Tibial artery (tissue), 4 donors: ENCODE measurements around the gene IL20.

Experiments used
- DNase-seq, 2 donors: peaks; one replicate each; pipeline ENCODE4 v3.0.0-alpha.2; 2019
- H3K27ac ChIP-seq, 2 donors: fragments of 200-600 bp; sonication (generic) in 1 of 2; 1 replicate in 1 of 2; 2 replicates in 1 of 2; pipeline ENCODE4 v1.5.1; 2018 to 2019; ENCODE audit warnings: mild to moderate bottlenecking in 1 of 2
- H3K27me3 ChIP-seq, 2 donors: fragments of 200-600 bp; sonication (generic) in 1 of 2; one replicate each; pipeline versions ENCODE4 v1.5.1 to v1.6.0; 2016 to 2019
- H3K36me3 ChIP-seq, 3 donors: fragments of 200-600 bp; sonication (generic) in 2 of 3; one replicate each; pipeline ENCODE4 v1.5.1; 2016 to 2019; ENCODE audit warnings: mild to moderate bottlenecking in 2 of 3
- H3K4me1 ChIP-seq, 4 donors: fragments of 200-600 bp; sonication (generic) in 2 of 4; 1 replicate in 3 of 4; 2 replicates in 1 of 4; pipeline ENCODE4 v1.5.1; 2016 to 2019
- H3K4me3 ChIP-seq, 2 donors: fragments of 200-600 bp; sonication (generic) in 1 of 2; 1 replicate in 1 of 2; 2 replicates in 1 of 2; pipeline ENCODE4 v1.5.1; 2018 to 2019; ENCODE audit warnings: mild to moderate bottlenecking in 2 of 2
- H3K9me3 ChIP-seq, 3 donors: fragments of 200-600 bp; sonication (generic) in 1 of 3; one replicate each; pipeline ENCODE4 v1.5.1; 2016 to 2019
- intact Hi-C: fragments of 100-400 bp; cut with DNase I; formaldehyde crosslinking; loops from one replicate; pipeline ENCODE4 v1.15.0; 2023; ENCODE audit warnings: low total_unique reads
- TF ChIP-seq, protein P1 (sequence below), 2 experiments: fragments of 200-600 bp in 1 of 2; fragments of 450-650 bp in 1 of 2; IDR thresholded peaks; one replicate each; pipeline ENCODE4 v1.5.1; 2017 to 2019; ENCODE audit warnings: antibody characterized with exemption in 2 of 2, mild to moderate bottlenecking in 1 of 2, moderate library complexity in 1 of 2

IL20 gene

DNA sequence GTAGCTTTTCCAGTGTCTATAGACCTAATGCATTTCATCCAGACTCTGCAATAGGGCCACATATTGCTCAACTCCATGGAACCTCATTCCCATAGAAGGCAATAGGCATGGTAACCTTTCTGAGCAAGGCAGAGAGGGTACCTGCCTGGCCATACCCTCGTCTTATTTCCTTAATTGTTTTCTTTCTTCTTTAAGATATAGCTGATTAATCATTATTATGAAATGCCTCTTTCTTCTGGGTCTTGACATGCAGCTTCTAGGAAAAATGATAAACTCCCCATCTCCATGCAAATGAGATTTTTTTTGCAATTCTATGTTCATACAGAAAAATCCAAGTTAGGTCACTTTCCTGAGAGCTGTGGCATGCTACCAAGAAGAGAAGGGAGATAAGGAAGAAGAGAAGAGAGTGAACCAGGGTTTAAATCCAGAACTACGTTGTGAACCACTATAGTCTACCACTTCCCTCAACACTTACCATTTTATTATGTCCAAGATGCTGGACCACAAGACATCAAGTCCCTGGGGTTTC is 33.0 kb upstream of the IL20 start:
- no peaks in the 10 kb centered on the region for H3K36me3 ChIP-seq
- no peaks in the 10 kb centered on the region for H3K9me3 ChIP-seq
- TF ChIP-seq, protein P1, sequence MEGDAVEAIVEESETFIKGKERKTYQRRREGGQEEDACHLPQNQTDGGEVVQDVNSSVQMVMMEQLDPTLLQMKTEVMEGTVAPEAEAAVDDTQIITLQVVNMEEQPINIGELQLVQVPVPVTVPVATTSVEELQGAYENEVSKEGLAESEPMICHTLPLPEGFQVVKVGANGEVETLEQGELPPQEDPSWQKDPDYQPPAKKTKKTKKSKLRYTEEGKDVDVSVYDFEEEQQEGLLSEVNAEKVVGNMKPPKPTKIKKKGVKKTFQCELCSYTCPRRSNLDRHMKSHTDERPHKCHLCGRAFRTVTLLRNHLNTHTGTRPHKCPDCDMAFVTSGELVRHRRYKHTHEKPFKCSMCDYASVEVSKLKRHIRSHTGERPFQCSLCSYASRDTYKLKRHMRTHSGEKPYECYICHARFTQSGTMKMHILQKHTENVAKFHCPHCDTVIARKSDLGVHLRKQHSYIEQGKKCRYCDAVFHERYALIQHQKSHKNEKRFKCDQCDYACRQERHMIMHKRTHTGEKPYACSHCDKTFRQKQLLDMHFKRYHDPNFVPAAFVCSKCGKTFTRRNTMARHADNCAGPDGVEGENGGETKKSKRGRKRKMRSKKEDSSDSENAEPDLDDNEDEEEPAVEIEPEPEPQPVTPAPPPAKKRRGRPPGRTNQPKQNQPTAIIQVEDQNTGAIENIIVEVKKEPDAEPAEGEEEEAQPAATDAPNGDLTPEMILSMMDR (IDR thresholded peaks at IDR 0.05) = no peak
- DNase-seq = no peak
- no peaks in the 10 kb centered on the region for H3K4me1 ChIP-seq
- H3K4me3 ChIP-seq = no peak overlapping the region
- H3K27ac ChIP-seq = no peak overlapping the region
- peaks cover 0 to 15% of the 10 kb centered on the region in 2 donors for H3K27me3 ChIP-seq
- intact Hi-C loops = no loop called here

DNA sequence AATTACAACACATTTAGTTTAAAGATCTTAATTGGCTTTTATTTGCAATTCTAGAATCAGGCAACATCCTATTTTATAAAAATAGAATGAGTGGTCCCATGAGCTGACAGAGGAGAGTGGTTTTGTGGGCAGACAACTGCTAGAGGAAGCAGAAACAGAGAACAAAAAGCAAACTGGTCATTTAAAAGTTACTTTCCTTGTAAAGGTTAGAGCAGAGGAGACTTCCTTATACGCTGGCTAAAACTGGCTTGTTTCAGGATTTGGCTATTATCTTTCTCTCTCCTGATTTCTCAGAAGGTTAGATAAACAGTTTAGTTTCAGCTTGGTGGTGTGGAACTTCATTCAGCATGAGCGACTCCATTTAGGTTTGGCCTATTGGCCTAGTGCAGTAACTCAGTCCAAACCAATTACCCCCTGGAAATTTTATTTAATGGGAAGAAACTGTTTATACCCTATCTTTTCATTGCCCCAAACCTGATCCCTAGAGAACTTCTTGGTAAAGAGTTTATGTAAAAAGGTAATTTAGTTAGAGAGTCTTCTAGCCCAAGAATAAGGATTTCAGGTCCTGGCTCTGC is 32.2 kb upstream of the IL20 start:
- DNase-seq = no peak
- no peaks in the 10 kb centered on the region for H3K36me3 ChIP-seq
- TF ChIP-seq, protein P1 (IDR thresholded peaks at IDR 0.05) = no peak
- no peaks in the 10 kb centered on the region for H3K4me1 ChIP-seq
- H3K4me3 ChIP-seq = no peak overlapping the region
- intact Hi-C loops = no loop called here
- no peaks in the 10 kb centered on the region for H3K9me3 ChIP-seq
- H3K27ac ChIP-seq = no peak overlapping the region
- H3K27me3 ChIP-seq = peaks cover 0 to 15% of the 10 kb centered on the region in 2 donors

DNA sequence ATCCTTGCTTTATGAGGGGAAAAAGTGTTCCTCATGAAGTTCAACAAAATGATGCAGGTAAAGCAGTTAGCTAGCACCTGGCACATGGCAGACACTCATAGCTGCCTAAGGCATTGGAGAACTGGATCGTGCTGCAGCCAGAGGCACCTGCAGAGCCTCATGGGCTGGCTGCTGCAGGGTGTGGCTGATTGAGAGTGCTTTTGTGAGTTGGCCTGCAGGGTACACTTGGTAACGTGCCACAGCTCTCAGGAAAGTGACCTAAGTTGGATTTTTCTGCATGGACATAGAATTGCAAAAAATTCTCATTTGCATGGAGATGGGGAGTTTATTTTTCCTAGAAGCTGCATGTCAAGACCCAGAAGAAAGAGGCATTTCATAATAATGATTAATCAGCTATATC is 31.6 kb upstream of the IL20 start:
- no peak overlapping the region for H3K27ac ChIP-seq
- peaks cover 0 to 15% of the 10 kb centered on the region in 2 donors for H3K27me3 ChIP-seq
- no peak overlapping the region for H3K4me3 ChIP-seq
- H3K4me1 ChIP-seq = no peaks in the 10 kb centered on the region
- no peaks in the 10 kb centered on the region for H3K36me3 ChIP-seq
- H3K9me3 ChIP-seq = no peaks in the 10 kb centered on the region
- TF ChIP-seq, protein P1 (IDR thresholded peaks at IDR 0.05) = no peak
- DNase-seq = no peak
- intact Hi-C loops = no loop called here

DNA sequence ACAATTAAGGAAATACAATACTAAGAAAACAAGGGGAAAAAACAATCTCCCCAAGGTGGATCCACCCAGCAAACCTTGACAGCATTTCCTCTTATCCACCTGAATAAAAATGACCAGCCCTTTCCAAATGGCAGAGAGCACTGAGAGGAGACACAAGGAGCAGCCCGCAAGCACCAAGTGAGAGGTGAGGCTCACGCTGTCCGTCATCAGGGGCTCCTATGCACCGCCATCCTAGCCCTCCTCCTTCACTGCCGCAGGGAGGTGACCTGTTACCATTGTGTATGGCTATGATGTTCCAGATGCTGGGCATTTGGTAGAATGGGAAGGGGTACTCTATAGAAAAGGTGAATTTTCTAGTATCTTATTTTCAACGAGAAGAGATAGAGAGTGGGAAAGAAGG is 31.2 kb upstream of the IL20 start:
- H3K4me1 ChIP-seq = no peaks in the 10 kb centered on the region
- DNase-seq = no peak
- H3K27ac ChIP-seq = no peak overlapping the region
- peaks cover 0 to 15% of the 10 kb centered on the region in 2 donors for H3K27me3 ChIP-seq
- TF ChIP-seq, protein P1 (IDR thresholded peaks at IDR 0.05) = no peak
- intact Hi-C loops = no loop called here
- H3K36me3 ChIP-seq = no peaks in the 10 kb centered on the region
- H3K9me3 ChIP-seq = no peaks in the 10 kb centered on the region
- no peak overlapping the region for H3K4me3 ChIP-seq

DNA sequence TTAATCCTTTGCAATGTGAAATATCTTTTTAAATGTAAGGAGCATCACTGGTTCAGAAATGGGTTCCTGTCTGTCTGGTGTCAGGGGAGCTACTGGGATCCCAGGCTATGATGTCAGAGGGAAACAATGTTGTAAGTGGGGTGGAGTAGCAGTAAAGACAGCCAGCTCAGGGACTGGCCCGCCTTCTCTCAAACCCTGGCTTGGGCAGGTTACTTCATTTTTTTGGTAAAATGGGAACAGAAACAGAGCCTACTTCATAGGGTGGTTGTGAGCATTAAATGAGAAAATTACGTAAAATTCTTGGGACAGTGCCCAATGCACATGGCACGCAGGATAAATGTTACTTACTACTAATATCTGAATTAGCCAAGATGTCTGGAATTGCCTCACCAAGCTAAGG is 30.7 kb upstream of the IL20 start:
- TF ChIP-seq, protein P1 (IDR thresholded peaks at IDR 0.05) = no peak
- no peaks in the 10 kb centered on the region for H3K36me3 ChIP-seq
- H3K4me1 ChIP-seq = no peaks in the 10 kb centered on the region
- no peaks in the 10 kb centered on the region for H3K9me3 ChIP-seq
- intact Hi-C loops = no loop called here
- H3K27me3 ChIP-seq = peaks cover 0 to 15% of the 10 kb centered on the region in 2 donors
- no peak overlapping the region for H3K27ac ChIP-seq
- DNase-seq = peak in 1 of 2 donors; percentile 30
- H3K4me3 ChIP-seq = no peak overlapping the region
